Activated T-helper 9 cell treated with anti-CD3 and anti-CD28 coated beads, Interleukin-2, amount 50 U/mL, for 16 hours (primary cell): ENCODE results near the gene RPS28.
"Not testable (repeated sequence)": the region's sequence is repeated elsewhere in the genome, so short reads cannot be mapped to it uniquely, and the experiment has no call there.

Experiments
- DNase-seq: peaks from one replicate; pipeline ENCODE4 v3.0.0-alpha.2; 2020; ENCODE audit warnings: low read depth

RPS28 gene

DNA sequence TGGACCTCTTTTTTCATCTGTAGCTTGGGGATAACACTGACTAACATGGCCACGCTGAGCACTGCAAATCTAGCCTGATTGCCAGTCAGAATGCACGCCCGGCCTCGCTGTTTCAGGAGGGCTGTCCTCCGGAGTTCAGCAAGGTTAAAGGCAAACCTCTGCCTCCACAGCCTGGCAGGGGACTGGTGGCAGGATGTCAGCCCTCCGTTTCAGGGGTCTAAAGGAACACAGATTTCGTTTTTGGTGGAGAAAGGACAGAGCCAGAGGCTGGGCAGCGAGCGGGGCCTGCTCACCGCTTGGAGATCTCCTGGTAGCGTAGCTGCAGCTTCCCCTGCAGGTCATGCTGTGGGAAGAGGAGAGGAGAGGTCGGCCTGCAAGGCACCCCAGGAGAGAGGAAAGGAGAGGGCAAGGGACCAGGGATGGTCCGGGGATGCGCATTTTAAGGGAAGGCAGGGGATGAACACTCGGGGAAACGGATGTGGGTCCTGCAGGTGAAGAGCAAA is 681 bp upstream of the RPS28 start:
- DNase-seq, result no peak

GRCh38 chr19:8321986-8322637 is 816 bp downstream of the RPS28 start:
- DNase-seq, result no peak

GRCh38 chr19:8322638-8322997 is 1.3 kb downstream of the RPS28 start:
- no peak for DNase-seq

DNA sequence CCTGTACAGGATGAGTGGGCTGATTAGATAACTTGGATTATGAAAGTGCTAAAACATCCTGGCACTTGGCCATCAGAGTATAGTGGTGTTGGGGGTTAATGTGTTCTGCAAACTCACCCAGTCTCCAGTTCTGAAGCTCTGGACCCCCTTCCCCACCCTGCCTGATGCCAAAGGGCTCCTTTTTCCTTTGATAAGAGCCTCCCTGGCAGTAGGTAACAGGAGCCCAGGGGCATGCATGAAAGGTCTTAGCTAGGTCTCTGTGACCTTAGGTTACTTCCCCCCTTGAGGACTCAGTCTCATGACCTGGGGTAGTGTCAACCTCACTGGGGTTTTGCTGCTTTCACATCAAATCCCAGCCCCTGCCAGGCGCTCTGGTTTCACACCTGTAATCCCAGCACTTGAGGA is 2.5 kb downstream of the RPS28 start:
- no peak for DNase-seq

- no peak for DNase-seq
These were observed 3.1 kb downstream of the RPS28 start for GRCh38 chr19:8324186-8325050.

DNA sequence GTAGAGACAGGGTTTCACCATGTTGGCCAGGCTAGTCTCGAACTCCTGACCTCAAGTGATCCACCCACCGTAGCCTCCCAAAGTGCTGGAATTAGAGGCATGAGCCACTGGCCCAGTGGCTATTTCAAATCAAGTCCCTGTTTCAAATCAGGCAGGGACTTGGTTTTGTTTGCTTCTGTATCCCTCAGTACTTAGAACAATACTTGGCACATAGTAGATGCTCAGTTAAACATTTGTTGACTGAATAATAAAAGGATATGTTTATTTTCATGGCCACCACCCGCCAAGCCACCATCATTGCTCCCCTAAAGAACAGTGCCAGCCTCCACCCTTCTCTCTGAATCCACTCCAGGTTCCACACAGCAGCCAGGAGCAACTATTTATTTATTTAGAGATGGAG is 4.2 kb downstream of the RPS28 start:
- no peak for DNase-seq

DNA sequence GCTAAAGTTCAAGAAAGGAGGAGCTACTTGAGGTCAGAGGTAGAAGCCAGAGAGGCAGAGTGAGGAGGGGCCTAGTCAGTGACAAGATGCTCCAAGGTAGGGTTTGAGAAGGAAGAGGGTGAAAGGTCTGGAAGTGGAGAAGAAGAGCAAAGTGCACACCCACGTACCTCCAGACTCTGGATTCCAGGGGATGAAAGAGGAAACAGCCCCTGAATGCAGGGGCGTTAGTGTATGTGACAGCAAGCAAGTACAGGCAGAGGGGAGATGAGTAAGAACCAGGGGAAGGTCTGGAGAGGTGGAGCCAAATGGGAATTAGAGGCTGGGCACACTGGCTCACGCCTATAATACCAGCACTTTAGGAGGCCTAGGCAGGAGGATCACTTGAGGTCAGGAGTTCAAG is 8.7 kb downstream of the RPS28 start:
- DNase-seq, result no peak

GRCh38 chr19:8331263-8331845 is 10.1 kb downstream of the RPS28 start:
- DNase-seq, result no peak

GRCh38 chr19:8332976-8333766 is 11.9 kb downstream of the RPS28 start:
- no peak for DNase-seq

GRCh38 chr19:8333767-8334457 is 12.6 kb downstream of the RPS28 start:
- DNase-seq, result no peak

- no peak for DNase-seq
These were observed 13.4 kb downstream of the RPS28 start for GRCh38 chr19:8334458-8335342.

- DNase-seq, result no peak
These were observed 14.2 kb downstream of the RPS28 start for GRCh38 chr19:8335343-8336071.

GRCh38 chr19:8336072-8336569 is 14.8 kb downstream of the RPS28 start:
- no peak for DNase-seq

- no peak for DNase-seq
These were observed 15.4 kb downstream of the RPS28 start for GRCh38 chr19:8336660-8337059.

DNA sequence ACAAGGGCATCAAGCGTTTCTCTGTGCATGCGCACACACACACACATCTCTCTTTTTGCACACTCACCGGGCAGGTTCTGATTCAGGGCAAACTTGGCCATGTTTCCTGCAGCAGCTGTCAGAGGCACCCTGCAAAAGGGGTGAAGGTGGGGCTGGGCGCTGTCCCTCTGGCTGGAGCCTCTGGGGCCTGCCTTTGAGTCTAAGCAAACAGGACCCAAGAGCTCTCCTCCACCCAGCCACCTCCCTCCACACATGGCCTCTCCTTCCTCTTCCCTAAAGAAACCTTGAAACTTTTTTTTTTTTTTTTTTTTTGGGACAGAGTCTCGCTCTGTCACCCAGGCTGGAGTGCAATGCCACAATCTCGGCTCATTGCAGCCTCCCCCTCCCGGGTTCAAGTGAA is 16.4 kb downstream of the RPS28 start:
- DNase-seq, result no peak

GRCh38 chr19:8338835-8339234 is 17.5 kb downstream of the RPS28 start:
- DNase-seq, result no peak

DNA sequence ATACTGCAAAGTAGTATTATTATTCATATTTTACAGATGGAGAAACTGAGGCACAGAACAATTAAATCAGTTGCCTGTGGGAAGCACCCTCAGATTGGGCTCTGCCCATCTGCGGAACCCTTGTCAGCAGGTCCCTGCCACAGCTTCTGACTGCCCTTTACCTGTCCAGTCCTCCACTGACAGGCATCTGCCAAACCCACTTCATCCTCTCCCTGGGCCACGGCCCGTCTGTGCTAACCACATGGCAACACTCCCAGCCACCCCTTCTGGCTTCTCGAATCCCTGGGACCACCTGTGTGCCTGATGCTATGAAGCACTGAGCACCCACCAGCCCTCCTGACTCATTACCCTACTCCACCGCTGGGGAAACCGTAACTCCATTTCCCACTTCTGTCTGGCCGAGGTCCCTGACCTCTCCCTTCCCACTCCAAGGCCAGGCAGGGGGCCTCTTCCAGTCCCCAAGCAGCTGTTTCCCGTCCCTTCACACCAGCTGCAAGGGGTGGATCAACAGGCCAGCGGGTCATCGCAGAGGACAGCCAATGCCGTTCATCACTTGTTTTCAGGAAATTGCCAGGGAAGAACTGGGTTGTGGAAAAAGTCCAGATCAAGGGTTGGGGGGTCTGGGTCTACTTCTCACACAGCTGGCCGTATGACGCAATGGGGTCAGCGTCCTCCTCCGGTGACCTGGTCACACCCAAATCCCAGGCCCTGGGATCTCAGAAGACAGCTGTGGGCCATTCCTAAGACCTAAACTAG is 19.2 kb downstream of the RPS28 start:
- no peak for DNase-seq

- not testable (repeated sequence) for DNase-seq
These were observed 20.2 kb downstream of the RPS28 start for GRCh38 chr19:8341504-8341903.

DNA sequence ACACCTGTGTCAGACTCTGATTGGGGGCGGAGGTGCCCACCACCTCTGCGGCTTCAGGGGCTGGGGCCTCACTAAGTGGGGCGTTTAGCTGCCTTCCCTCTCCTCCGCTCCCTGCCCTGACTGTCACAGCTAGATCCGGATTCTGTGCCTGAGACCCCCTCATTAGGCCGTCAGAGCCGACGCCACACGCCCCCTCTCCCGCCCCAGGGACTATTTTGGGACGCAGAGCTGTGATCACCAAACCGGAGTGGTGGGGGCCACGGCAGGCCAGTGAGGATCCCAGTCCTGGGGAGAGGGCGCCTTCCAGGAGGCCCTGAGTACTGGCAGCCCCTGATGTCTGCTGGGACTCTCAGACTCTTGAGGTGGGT is 21.0 kb downstream of the RPS28 start:
- DNase-seq, result no peak
